Chondrocyte (in vitro differentiated cells): ENCODE results near the gene USF2. TPM values are rescaled to one million over a fixed set of nuclear protein-coding genes. Genes with fewer than 3 reads are reported as not detected.

Experiments used
- DNase-seq: peaks from one replicate; pipeline ENCODE4 v3.0.0; 2021; ENCODE audit warnings: mixed read lengths, low spot score
- H3K27ac Mint-ChIP-seq: one replicate; pipeline ENCODE4 v1.8.0; 2021; ENCODE audit warnings: mild to moderate bottlenecking, moderate library complexity, mixed read lengths; ENCODE audit not compliant: unreplicated experiment
- H3K27me3 Mint-ChIP-seq: 2 replicates; pipeline ENCODE4 v1.8.0; 2021; ENCODE audit warnings: low read depth, mixed read lengths
- H3K36me3 Mint-ChIP-seq: 2 replicates; pipeline ENCODE4 v1.8.0; 2021; ENCODE audit warnings: low read depth, mixed read lengths
- H3K4me1 Mint-ChIP-seq: 2 replicates; pipeline ENCODE4 v1.8.0; 2021; ENCODE audit warnings: low read depth, mild to moderate bottlenecking, mixed read lengths
- H3K4me3 Mint-ChIP-seq: one replicate; pipeline ENCODE4 v1.8.0; 2021; ENCODE audit warnings: mild to moderate bottlenecking, moderate library complexity, mixed read lengths; ENCODE audit not compliant: unreplicated experiment
- H3K9me3 Mint-ChIP-seq: 2 replicates; pipeline ENCODE4 v1.8.0; 2021; ENCODE audit warnings: low read depth, mixed read lengths
- total RNA-seq: library from RNA; stranded (reverse); gene quantifications from 3 replicates; pipeline ENCODE4 v1.2.1, GENCODE V29; 2021
- TF ChIP-seq, protein P1 (sequence below): fragments of 200-600 bp; sonication (generic); IDR thresholded peaks from 2 replicates; pipeline ENCODE4 v1.5.0; 2021; ENCODE audit warnings: antibody characterized with exemption, mild to moderate bottlenecking, moderate library complexity

Gene USF2
- total RNA-seq, 1 donor from 2014 or later, result 86.1 TPM

DNA sequence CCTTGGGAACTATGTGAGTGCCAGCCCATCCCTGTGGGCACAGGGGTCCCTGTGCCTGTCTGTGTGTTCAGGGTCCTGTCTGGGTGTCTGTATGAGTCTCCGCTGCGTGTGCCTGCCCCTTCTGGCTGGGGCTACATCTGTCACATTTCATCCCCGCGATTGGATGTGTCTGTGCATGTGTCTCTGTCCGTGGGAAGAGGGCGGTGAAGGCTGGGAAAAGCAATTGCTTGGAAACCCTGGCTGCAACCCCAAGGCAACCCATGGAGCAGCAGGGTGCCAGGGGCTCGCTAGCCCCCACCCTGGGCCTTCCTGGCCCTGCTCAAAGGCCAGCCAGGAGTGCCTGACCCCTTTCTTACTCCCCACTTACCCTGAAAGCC is 24.6 kb downstream of the USF2 start:
- no peaks in the 10 kb centered on the region for H3K9me3 Mint-ChIP-seq
- no peak overlapping the region for H3K4me3 Mint-ChIP-seq
- H3K4me1 Mint-ChIP-seq, result no peaks in the 10 kb centered on the region
- peaks cover 36% of the 10 kb centered on the region for H3K27me3 Mint-ChIP-seq
- no peak for DNase-seq
- no peak overlapping the region for H3K27ac Mint-ChIP-seq
- TF ChIP-seq, protein P1, sequence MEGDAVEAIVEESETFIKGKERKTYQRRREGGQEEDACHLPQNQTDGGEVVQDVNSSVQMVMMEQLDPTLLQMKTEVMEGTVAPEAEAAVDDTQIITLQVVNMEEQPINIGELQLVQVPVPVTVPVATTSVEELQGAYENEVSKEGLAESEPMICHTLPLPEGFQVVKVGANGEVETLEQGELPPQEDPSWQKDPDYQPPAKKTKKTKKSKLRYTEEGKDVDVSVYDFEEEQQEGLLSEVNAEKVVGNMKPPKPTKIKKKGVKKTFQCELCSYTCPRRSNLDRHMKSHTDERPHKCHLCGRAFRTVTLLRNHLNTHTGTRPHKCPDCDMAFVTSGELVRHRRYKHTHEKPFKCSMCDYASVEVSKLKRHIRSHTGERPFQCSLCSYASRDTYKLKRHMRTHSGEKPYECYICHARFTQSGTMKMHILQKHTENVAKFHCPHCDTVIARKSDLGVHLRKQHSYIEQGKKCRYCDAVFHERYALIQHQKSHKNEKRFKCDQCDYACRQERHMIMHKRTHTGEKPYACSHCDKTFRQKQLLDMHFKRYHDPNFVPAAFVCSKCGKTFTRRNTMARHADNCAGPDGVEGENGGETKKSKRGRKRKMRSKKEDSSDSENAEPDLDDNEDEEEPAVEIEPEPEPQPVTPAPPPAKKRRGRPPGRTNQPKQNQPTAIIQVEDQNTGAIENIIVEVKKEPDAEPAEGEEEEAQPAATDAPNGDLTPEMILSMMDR, result no peak
- no peaks in the 10 kb centered on the region for H3K36me3 Mint-ChIP-seq

DNA sequence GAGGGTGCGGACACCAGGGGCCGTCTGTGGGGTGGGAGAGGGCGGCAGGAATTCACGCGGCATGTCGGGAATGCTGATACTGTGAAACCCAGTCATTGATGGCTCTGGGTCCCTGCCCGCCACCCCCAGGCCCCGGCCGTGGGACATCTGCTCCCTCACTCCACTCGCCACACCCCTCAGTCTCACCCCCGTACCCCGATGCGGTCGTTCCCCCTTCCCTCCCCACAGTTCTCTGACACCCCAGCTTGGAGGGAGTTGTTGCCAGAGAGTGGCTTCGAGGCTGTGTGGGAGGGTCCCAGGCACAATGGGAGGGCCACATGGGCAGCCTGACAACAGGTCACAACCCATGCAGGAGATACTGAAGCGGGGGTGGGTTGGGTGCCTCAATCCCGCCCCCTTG is 25.0 kb downstream of the USF2 start:
- Mint-ChIP-seq H3K36me3 (no peaks in the 10 kb centered on the region), H3K27ac (no peak overlapping the region), H3K27me3 (peaks cover 36% of the 10 kb centered on the region), H3K4me1 (no peaks in the 10 kb centered on the region), H3K4me3 (no peak overlapping the region), H3K9me3 (no peaks in the 10 kb centered on the region)
- TF ChIP-seq, protein P1, result no peak
- no peak for DNase-seq

DNA sequence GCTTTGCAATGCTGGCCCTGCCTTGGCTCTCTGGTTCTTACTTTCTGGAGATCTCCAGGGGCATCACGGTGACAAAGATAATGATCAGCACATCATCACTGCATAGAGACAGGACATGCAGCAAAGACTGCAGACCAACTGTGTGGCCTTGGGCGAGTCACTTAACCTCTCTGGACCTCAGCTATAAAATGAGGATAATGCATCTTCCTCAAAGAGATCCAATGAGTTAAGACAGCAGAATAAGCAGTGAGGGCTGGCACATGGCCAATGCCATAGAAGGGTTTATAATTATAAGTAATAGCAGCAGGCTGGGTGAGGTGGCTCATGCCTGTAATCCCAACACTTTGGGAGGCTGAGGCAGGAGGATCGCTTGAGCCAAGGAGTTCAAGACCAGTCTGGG is 25.6 kb downstream of the USF2 start:
- TF ChIP-seq, protein P1, result no peak
- no peak overlapping the region for H3K27ac Mint-ChIP-seq
- DNase-seq, result no peak

DNA sequence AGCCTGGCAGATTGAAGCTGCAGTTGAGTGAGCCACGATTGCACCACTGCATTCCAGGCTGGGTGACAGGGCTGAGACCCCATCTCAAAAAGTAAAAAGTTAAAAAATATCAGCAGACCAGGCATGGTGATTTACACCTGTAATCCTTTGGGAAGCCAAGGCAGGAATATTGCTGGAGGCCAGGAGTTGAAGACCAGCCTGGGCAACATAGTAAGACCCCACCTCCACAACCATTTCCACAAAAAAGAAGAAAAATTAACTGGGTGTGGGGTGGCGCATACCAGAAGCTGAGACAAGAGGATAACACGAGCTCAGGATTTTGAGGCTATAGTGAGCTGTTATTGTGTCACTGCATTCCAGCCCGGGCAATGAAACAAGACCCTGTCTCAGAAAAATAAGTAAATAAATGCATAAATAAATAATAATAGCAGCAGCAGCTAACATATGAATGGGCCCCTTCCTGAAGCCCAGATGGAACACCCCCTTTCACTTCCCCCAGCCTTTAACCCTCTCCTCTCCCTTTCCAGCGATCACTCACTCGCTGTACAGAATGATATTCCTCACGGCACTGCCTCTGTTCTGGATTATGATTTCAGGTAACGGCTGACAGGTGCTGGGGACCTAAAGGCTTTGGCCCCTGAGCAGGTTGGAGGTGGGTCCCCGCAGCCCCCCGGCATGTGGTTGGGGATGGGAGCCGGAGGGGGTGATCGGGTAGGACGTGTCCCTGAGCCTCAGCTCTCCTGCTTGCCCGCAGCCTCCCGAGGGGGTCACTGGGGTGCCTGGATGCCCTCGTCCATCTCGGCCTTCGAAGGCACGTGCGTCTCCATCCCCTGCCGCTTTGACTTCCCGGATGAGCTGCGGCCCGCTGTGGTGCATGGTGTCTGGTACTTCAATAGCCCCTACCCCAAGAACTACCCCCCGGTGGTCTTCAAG is 26.4 kb downstream of the USF2 start:
- no peaks in the 10 kb centered on the region for H3K36me3 Mint-ChIP-seq
- TF ChIP-seq, protein P1, result no peak
- DNase-seq, result no peak

More for the DNA sequence above, 25.6 kb downstream of the USF2 start:
- no peaks in the 10 kb centered on the region for H3K4me1 Mint-ChIP-seq
- no peaks in the 10 kb centered on the region for H3K9me3 Mint-ChIP-seq
- no peak overlapping the region for H3K4me3 Mint-ChIP-seq
- no peaks in the 10 kb centered on the region for H3K36me3 Mint-ChIP-seq
- peaks cover 36% of the 10 kb centered on the region for H3K27me3 Mint-ChIP-seq

DNA sequence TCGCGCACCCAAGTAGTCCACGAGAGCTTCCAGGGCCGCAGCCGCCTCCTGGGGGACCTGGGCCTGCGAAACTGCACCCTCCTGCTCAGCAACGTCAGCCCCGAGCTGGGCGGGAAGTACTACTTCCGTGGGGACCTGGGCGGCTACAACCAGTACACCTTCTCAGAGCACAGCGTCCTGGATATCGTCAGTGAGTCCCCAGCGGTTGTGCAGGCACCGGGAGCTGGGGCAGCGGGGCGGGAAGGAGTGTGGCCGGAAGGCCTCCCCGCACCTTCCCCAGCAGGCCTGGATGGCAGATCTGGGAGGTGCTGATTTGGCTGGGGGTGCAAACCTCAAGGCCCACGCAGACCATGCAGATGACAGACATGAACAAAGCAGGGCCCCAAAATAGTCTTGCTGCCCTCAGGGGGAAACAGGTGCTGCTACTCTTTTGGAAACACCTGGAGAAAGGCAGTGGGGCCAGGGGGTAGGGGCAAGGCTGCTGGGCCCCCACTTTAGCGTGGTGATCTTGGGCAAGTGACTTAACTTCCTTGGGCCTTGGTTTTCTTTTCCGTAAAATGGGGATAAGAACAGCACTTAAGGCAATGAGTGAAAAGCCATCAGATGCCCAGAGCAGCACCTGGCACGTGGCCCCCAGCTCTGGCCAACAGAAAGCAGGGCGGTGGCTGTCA is 27.2 kb downstream of the USF2 start:
- Mint-ChIP-seq H3K4me1 (no peaks in the 10 kb centered on the region), H3K9me3 (no peaks in the 10 kb centered on the region), H3K27me3 (peaks cover 30% of the 10 kb centered on the region), H3K4me3 (no peak overlapping the region), H3K27ac (no peak overlapping the region), H3K36me3 (no peaks in the 10 kb centered on the region)
- TF ChIP-seq, protein P1, result no peak
- no peak for DNase-seq

More for the DNA sequence above, 26.4 kb downstream of the USF2 start:
- Mint-ChIP-seq H3K27me3 (peaks cover 35% of the 10 kb centered on the region), H3K27ac (no peak overlapping the region), H3K4me3 (no peak overlapping the region), H3K9me3 (no peaks in the 10 kb centered on the region), H3K4me1 (no peaks in the 10 kb centered on the region)
